HG03558 (cell line): ENCODE results near the gene MRGPRX4.

Experiments used
- ATAC-seq: cut with Tn5 transposase; IDR thresholded peaks from one replicate; pipeline ENCODE4 v1.9.1; 2021; ENCODE audit warnings: moderate number of reproducible peaks; ENCODE audit not compliant: unreplicated experiment; ENCODE audit errors: extremely low read depth

Gene MRGPRX4

GRCh38 chr11:18204771-18205170, 32.1 kb downstream of the MRGPRX4 start:
- ATAC-seq: no peak

- ATAC-seq: no peak
These were observed 36.4 kb downstream of the MRGPRX4 start for GRCh38 chr11:18209058-18209457.

- ATAC-seq: no peak
These were observed 48.7 kb downstream of the MRGPRX4 start for GRCh38 chr11:18221274-18221876.

- ATAC-seq: no peak
These were observed 50.3 kb downstream of the MRGPRX4 start for GRCh38 chr11:18222814-18223421.
